Upper lobe of left lung (tissue), 4 donors: ENCODE data around the gene MYH4.

ENCODE experiments used
- CTCF ChIP-seq, 6 experiments: fragments of 450-650 bp in 4 of 6; fragments of 200-600 bp in 2 of 6; sonication (generic) in 2 of 6; IDR thresholded peaks; one replicate each; pipeline ENCODE4 v1.5.1; 2016 to 2019; ENCODE audit warnings: antibody characterized with exemption in 6 of 6
- POLR2A ChIP-seq, 4 donors: fragments of 450-650 bp; IDR thresholded peaks; one replicate each; pipeline ENCODE4 v1.5.1; 2016 to 2017; ENCODE audit warnings: antibody characterized with exemption in 4 of 4, mild to moderate bottlenecking in 2 of 4
- POLR2AphosphoS5 ChIP-seq, 2 donors: sonication (generic); formaldehyde crosslinking; IDR thresholded peaks; one replicate each; pipeline ENCODE4 v1.5.1; 2017; ENCODE audit warnings: antibody characterized with exemption in 2 of 2

- TF ChIP-seq POLR2AphosphoS5 (IDR thresholded peaks at IDR 0.05) = no peak
- TF ChIP-seq CTCF (IDR thresholded peaks at IDR 0.05) = no peak
- TF ChIP-seq POLR2A (IDR thresholded peaks at IDR 0.05) = no peak
Measured at GRCh38 chr17:10458701-10459100, 10.7 kb downstream of the MYH4 start.
